Pancreas (tissue), 10 donors: ENCODE results near the gene PPP6R3. TPM values are rescaled to one million over a fixed set of nuclear protein-coding genes. Genes with fewer than 3 reads are reported as not detected.

Experiments used
- ATAC-seq, 4 donors: fragments of 200-7000 bp; cut with Tn5 transposase; one replicate each; pipeline versions ENCODE4 v1.8.0 to v1.9.1; 2020; ENCODE audit warnings: mild to moderate bottlenecking in 4 of 4, moderate library complexity in 4 of 4
- DNase-seq, 6 donors: peaks; one replicate each; pipeline ENCODE4 v3.0.0-alpha.2; 2020
- FAIRE-seq: peaks from 2 replicates; lab custom pipeline; 2012; peaks lifted over from hg19 to GRCh38; lab: Jason Lieb, UNC
- H3K27ac ChIP-seq, 4 donors: fragments of 200-600 bp; sonication (generic); 1 replicate in 3 of 4; 2 replicates in 1 of 4; pipeline versions ENCODE4 v1.5.0 to v1.8.0; 2020
- H3K27me3 ChIP-seq, 4 donors: fragments of 200-600 bp; one replicate each; pipeline ENCODE4 v1.8.0; 2021
- H3K36me3 ChIP-seq, 3 donors: fragments of 200-600 bp; sonication (generic) in 1 of 3; one replicate each; pipeline versions ENCODE4 v1.5.0 to v1.8.0; 2020 to 2021
- H3K4me1 ChIP-seq, 3 donors: fragments of 200-600 bp; one replicate each; pipeline ENCODE4 v1.8.0; 2021
- H3K4me3 ChIP-seq, 4 donors: fragments of 200-600 bp; sonication (generic) in 2 of 4; one replicate each; pipeline versions ENCODE4 v1.5.0 to v1.8.0; 2020 to 2021
- H3K9me3 ChIP-seq, 4 donors: fragments of 200-600 bp; one replicate each; pipeline ENCODE4 v1.8.0; 2021
- WGBS, 2 donors: extraction: QIAGEN DNeasy Blood & Tissue Kit; methylation state at CpG; one replicate each; pipeline ENCODE4 v1.1.7; 2013; 5-methylcytosine and 5-hydroxymethylcytosine counted together
- intact Hi-C, 3 donors: fragments of 100-400 bp; cut with DNase I; formaldehyde crosslinking; loops; one replicate each; pipeline versions ENCODE4 v1.11.1 to v1.14.2; 2022
- polyA plus RNA-seq, 2 donors: library from polyadenylated mRNA; stranded (reverse); fragments of 200-250 nt; gene quantifications; one replicate each; pipeline ENCODE4 v1.2.3, GENCODE V29; 2013
- total RNA-seq, 6 donors: library from RNA; stranded (reverse); fragmentation: NEBNext Ultra II Directional in 4 of 6; extraction: Animal tissue kit (Norgen Biotek cat#: 25700) in 4 of 6; gene quantifications; one replicate each; pipeline versions ENCODE4 v1.2.1 to v1.2.4, GENCODE V29; 2021 to 2023
- TF ChIP-seq, protein P1 (sequence below), 4 donors: fragments of 200-600 bp; sonication (generic) in 3 of 4; IDR thresholded peaks; one replicate each; pipeline versions ENCODE4 v1.5.0 to v1.8.0; 2021; ENCODE audit warnings: antibody characterized with exemption in 4 of 4
- donor health status: healthy with polysubstance abuse.
- donor health status: DM: no; HTN: no; CAD: no; lungs with moderate emphysema.
- donor health status: DM: no; HTN: no; CAD: no.
- donor health status: control.
- donor health status: control.
- donor health status: Bipolar disorder and iron deficiency.
- donor health status: DM: yes; HTN: yes; CAD: no.
- donor health status: DM: no; HTN: no; CAD: no.
- donor health status: DM: no; HTN: no; CAD: no.
- donor health status: DM: yes; HTN: yes; CAD: no.

The PPP6R3 gene
- total and polyA plus RNA-seq, 8 donors: 19.5 to 56.0 (median 33.5) TPM

DNA sequence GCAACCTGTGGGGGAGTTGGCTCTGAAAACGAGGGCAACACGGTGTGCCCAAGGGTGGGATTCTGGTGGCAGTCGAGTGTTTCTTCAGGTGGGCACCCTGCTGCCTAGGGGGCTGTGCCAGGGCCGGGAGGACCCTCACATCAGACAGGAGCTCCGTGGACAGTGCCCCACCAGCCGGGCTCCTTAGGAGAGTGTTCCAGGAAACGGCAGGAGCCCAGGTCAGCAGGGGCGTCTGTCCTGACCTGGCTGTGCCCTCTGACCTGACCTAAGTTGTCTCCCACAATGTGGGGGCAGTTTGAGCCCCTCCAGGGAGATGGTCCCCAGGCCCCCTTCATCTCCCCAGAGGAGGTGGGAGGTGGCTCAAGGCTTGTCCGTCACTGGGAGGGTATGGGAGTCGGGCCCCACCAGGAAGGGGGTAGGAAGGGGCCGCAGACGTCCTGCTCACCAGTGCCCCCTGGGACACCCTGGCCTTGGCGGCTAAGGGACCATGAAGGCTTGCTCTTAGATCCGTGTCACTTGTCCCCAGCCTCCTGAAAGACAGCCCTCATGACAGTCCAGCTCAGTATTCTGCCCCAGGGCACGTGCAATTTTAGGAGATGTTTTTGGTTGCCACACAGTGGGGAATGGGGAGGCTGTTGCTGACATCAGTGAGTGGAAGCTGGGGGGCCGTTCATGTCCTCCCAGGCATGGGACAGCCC, 191.6 kb downstream of the PPP6R3 start:
- FAIRE-seq (no peak), ATAC-seq (no peak), DNase-seq (no peak)
- no peaks in the 10 kb centered on the region for H3K9me3 ChIP-seq
- WGBS, 2 donors: 42 to 48% methylated on average over 16 of the region's 16 CpGs
- H3K4me3 ChIP-seq: no peak overlapping the region
- H3K27ac ChIP-seq: no peak overlapping the region
- H3K27me3 ChIP-seq: no peaks in the 10 kb centered on the region
- TF ChIP-seq, protein P1, sequence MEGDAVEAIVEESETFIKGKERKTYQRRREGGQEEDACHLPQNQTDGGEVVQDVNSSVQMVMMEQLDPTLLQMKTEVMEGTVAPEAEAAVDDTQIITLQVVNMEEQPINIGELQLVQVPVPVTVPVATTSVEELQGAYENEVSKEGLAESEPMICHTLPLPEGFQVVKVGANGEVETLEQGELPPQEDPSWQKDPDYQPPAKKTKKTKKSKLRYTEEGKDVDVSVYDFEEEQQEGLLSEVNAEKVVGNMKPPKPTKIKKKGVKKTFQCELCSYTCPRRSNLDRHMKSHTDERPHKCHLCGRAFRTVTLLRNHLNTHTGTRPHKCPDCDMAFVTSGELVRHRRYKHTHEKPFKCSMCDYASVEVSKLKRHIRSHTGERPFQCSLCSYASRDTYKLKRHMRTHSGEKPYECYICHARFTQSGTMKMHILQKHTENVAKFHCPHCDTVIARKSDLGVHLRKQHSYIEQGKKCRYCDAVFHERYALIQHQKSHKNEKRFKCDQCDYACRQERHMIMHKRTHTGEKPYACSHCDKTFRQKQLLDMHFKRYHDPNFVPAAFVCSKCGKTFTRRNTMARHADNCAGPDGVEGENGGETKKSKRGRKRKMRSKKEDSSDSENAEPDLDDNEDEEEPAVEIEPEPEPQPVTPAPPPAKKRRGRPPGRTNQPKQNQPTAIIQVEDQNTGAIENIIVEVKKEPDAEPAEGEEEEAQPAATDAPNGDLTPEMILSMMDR (IDR thresholded peaks at IDR 0.05): no peak
- intact Hi-C loops: no loop called here
- no peaks in the 10 kb centered on the region for H3K4me1 ChIP-seq
- H3K36me3 ChIP-seq: no peaks in the 10 kb centered on the region

DNA sequence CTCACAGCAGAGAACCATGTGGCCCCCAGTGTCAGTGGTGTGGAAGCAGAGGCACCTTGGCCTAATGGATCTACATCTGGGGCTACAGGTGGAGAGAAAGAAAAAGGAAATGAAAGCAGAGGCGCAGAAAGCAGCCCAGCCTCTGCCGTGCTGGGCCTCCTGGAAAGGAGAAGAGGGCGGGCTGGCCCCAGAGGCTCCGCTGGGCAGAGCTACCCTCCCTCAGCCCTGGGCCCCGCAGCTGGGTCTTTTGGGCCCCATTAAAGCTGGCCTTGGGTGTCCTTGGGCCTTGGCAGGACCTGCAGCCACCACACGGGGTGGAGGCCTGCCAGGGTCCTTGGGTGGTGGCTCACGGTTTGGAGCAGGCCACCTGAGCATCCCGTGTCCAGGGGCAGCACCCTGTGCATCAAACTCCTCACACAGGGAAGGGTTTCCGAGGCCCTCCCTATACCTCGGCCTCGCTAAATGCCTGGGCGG, 192.2 kb downstream of the PPP6R3 start:
- H3K27ac ChIP-seq: no peak overlapping the region
- FAIRE-seq (no peak), DNase-seq (no peak), ATAC-seq (no peak)
- intact Hi-C loops: no loop called here
- TF ChIP-seq, protein P1 (IDR thresholded peaks at IDR 0.05): no peak
- H3K4me3 ChIP-seq: no peak overlapping the region
- no peaks in the 10 kb centered on the region for H3K36me3 ChIP-seq
- WGBS, 2 donors: 70 to 79% methylated on average over 12 of the region's 12 CpGs
- no peaks in the 10 kb centered on the region for H3K9me3 ChIP-seq
- H3K27me3 ChIP-seq: no peaks in the 10 kb centered on the region
- H3K4me1 ChIP-seq: no peaks in the 10 kb centered on the region

DNA sequence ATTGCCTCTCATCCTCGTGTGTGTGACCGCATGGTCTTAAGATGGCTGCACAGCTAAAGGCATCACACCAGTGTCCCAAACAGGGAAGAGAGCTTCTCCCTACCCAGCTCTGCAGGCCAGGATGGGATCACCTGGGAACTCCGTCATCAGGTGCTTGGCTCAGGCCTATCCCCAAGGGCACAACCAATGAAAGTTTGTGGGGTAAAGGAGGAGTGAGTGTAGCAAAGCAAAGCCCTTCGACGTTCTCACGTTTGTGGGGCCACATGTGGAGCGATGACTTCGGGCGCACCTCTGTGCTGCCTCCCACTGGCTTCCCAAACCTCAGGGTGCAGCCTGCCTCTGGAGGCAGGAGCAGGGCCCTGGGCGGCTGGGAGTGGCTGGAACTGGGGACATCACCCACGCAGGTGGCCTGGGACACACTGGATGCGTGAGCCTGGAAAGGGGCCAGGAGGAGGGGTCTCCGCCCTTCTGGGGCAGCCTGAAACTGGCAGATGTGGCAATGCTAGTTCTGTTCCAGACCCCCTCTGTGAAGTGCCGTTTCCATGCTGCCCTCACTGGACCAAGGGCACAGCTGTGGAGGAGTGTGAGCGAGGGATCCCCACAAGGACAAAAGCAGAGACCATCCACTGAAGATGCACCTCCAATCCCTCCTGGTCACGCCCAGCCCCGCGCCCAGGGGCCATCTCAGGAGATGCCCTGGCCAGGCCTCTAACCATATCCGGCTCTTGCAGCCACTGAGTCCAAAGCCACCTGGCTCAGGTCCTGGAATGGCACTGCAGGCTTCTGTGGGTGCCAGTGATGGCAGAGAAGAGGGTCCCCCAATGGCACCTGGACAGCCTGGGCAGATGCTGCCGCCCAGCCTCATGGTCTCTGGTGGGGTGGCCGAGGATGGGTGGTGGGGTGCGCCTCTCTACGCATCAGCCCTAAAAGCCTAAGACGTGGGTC, 193.2 kb downstream of the PPP6R3 start:
- DNase-seq (no peak), ATAC-seq (no peak), FAIRE-seq (no peak)
- H3K27me3 ChIP-seq: no peaks in the 10 kb centered on the region
- H3K36me3 ChIP-seq: no peaks in the 10 kb centered on the region
- H3K27ac ChIP-seq: no peak overlapping the region
- H3K4me1 ChIP-seq: no peaks in the 10 kb centered on the region
- 69 to 74% methylated on average over 24 of the region's 24 CpGs for WGBS, 2 donors
- H3K9me3 ChIP-seq: no peaks in the 10 kb centered on the region
- TF ChIP-seq, protein P1 (IDR thresholded peaks at IDR 0.05): no peak
- no peak overlapping the region for H3K4me3 ChIP-seq
- intact Hi-C loops: no loop called here

DNA sequence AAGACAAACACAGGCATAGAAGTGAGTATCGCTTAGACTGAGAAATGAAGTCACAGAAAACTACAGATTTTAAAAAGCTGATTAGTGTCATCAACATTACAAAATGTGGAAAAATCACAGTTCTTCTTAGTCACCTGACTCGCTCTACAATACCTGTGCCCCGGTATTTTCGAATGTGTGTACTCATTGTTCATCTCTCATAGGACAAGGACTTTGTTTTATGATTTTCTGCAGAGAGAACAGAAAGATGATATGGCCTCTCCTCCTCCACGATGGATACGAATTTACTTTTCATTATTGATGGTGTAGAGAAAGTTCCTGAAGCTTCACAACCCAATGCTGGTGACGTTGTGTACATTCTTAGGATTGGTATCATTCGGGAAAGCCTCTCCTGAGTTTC, 194.4 kb downstream of the PPP6R3 start:
- WGBS, 2 donors: 72 to 84% methylated on average over 8 of the region's 8 CpGs
- Histone ChIP-seq H3K36me3 (no peaks in the 10 kb centered on the region), H3K27me3 (no peaks in the 10 kb centered on the region), H3K27ac (no peak overlapping the region), H3K4me3 (no peak overlapping the region), H3K9me3 (no peaks in the 10 kb centered on the region), H3K4me1 (no peaks in the 10 kb centered on the region)
- intact Hi-C loops: no loop called here
- DNase-seq: no peak
- no peak for FAIRE-seq
- TF ChIP-seq, protein P1 (IDR thresholded peaks at IDR 0.05): no peak
- no peak for ATAC-seq
